DMS 273 (cell line): Measurements from ENCODE around the gene NDUFS5.
"Not testable (repeated sequence)": the region's sequence is repeated elsewhere in the genome, so short reads cannot be mapped to it uniquely, and the experiment has no call there.

Experiments used
- DNase-seq: peaks from one replicate; lab custom pipeline; 2025; ENCODE audit not compliant: unreplicated experiment; lab: John Stamatoyannopoulos, UW

Gene NDUFS5

GRCh38 chr1:39014956-39015355 lies 11.2 kb upstream of the NDUFS5 start:
- not testable (repeated sequence) for DNase-seq

- no peak for DNase-seq
Observed at GRCh38 chr1:39016604-39017171, 9.5 kb upstream of the NDUFS5 start.

GRCh38 chr1:39017266-39017665 lies 8.9 kb upstream of the NDUFS5 start:
- no peak for DNase-seq

GRCh38 chr1:39020494-39020893 lies 5.7 kb upstream of the NDUFS5 start:
- not testable (repeated sequence) for DNase-seq

GRCh38 chr1:39021426-39021825 lies 4.7 kb upstream of the NDUFS5 start:
- no peak for DNase-seq

GRCh38 chr1:39023140-39023539 lies 3.0 kb upstream of the NDUFS5 start:
- no peak for DNase-seq

GRCh38 chr1:39026866-39027507 lies 837 bp downstream of the NDUFS5 start:
- DNase-seq = no peak

GRCh38 chr1:39034114-39034654 lies 8.0 kb downstream of the NDUFS5 start:
- DNase-seq = no peak

GRCh38 chr1:39036678-39037077 lies 10.5 kb downstream of the NDUFS5 start:
- DNase-seq = no peak

GRCh38 chr1:39043513-39043912 lies 17.4 kb downstream of the NDUFS5 start:
- no peak for DNase-seq

- DNase-seq = no peak
Observed at GRCh38 chr1:39044762-39045161, 18.6 kb downstream of the NDUFS5 start.

GRCh38 chr1:39045231-39045630 lies 19.1 kb downstream of the NDUFS5 start:
- DNase-seq = no peak

- DNase-seq = no peak
Observed at GRCh38 chr1:39046613-39047210, 20.6 kb downstream of the NDUFS5 start.

- DNase-seq = no peak
Observed at GRCh38 chr1:39047374-39048229, 21.5 kb downstream of the NDUFS5 start.

GRCh38 chr1:39048745-39049370 lies 22.7 kb downstream of the NDUFS5 start:
- DNase-seq = no peak

GRCh38 chr1:39050001-39050400 lies 23.9 kb downstream of the NDUFS5 start:
- no peak for DNase-seq

GRCh38 chr1:39051193-39051850 lies 25.2 kb downstream of the NDUFS5 start:
- DNase-seq = not testable (repeated sequence)

GRCh38 chr1:39051956-39052355 lies 25.8 kb downstream of the NDUFS5 start:
- no peak for DNase-seq

GRCh38 chr1:39055213-39055710 lies 29.1 kb downstream of the NDUFS5 start:
- not testable (repeated sequence) for DNase-seq

- not testable (repeated sequence) for DNase-seq
Observed at GRCh38 chr1:39061516-39061915, 35.4 kb downstream of the NDUFS5 start.
